C4-2B (cell line): Measurements from ENCODE around the gene COL3A1.

Experiments
- CTCF ChIP-seq: fragments of 450-650 bp; conservative IDR thresholded peaks from 2 replicates; pipeline ENCODE4 v1.5.1; 2017; ENCODE audit warnings: mild to moderate bottlenecking
- ZFX ChIP-seq: fragments of 450-650 bp; IDR thresholded peaks from 2 replicates; pipeline ENCODE4 v1.6.1; 2017

GRCh38 chr2:189057316-189057715, 83.1 kb downstream of the COL3A1 start:
- TF ChIP-seq CTCF = no peak
- TF ChIP-seq ZFX = no peak
